Activated naive CD4-positive, alpha-beta T cell treated with anti-CD3 and anti-CD28 coated beads, Interleukin-2, amount 10 ng/mL, durations not matched to agents 7 days and 5 days (primary cell): ENCODE measurements around the gene NT5E.

ENCODE experiments used
- CTCF ChIA-PET: fragments of 350-600 bp; sonication (Branson Sonifier 250); formaldehyde crosslinking; loops from one replicate; lab custom pipeline; 2021; ENCODE audit warnings: antibody characterized with exemption; lab: Charles Lee
- DNase-seq: peaks from one replicate; pipeline ENCODE4 v3.0.0-alpha.2; 2020
- H3K27ac Mint-ChIP-seq: one replicate; pipeline ENCODE4 v1.8.0; 2021; ENCODE audit warnings: mild to moderate bottlenecking, moderate library complexity, mixed read lengths
- H3K27me3 Mint-ChIP-seq: one replicate; pipeline ENCODE4 v1.8.0; 2021; ENCODE audit warnings: mild to moderate bottlenecking, mixed read lengths
- H3K36me3 Mint-ChIP-seq: one replicate; pipeline ENCODE4 v1.8.0; 2021; ENCODE audit warnings: mixed read lengths
- H3K4me1 Mint-ChIP-seq: one replicate; pipeline ENCODE4 v1.8.0; 2021; ENCODE audit warnings: mixed read lengths
- H3K4me3 Mint-ChIP-seq: one replicate; pipeline ENCODE4 v1.8.0; 2021; ENCODE audit warnings: mild to moderate bottlenecking, moderate library complexity, mixed read lengths
- H3K9me3 Mint-ChIP-seq: one replicate; pipeline ENCODE4 v1.8.0; 2021; ENCODE audit warnings: mixed read lengths

Gene NT5E

DNA sequence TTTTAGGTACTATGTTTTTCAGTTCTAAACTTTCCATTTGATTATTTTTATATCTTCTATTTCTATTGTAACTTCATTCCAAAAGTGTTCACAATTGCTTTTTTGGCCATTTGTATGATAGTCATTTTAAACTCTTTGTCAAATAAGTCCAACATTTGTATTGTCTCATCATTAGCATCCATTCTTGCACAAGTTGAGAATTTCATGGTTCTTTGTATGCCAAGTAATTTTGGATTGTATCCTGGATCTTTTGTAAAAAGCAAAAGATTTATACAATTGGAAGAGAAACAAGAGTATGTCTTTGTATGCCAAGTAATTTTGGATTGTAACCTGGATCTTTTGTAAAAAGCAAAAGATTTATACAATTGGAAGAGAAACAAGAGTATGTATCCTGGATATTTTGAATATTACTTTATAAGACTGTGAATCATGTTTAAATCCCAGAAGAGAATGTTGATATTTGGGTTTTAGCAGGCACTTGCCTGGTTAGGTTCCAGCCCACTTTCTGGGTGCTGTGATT, 36.9 kb upstream of the NT5E start:
- H3K4me1 Mint-ChIP-seq, result no peaks in the 10 kb centered on the region
- H3K36me3 Mint-ChIP-seq, result no peaks in the 10 kb centered on the region
- CTCF ChIA-PET, result no interaction called here
- no peak overlapping the region for H3K4me3 Mint-ChIP-seq
- H3K27me3 Mint-ChIP-seq, result peaks cover 4% of the 10 kb centered on the region
- no peak for DNase-seq
- no peak overlapping the region for H3K27ac Mint-ChIP-seq
- H3K9me3 Mint-ChIP-seq, result no peaks in the 10 kb centered on the region

DNA sequence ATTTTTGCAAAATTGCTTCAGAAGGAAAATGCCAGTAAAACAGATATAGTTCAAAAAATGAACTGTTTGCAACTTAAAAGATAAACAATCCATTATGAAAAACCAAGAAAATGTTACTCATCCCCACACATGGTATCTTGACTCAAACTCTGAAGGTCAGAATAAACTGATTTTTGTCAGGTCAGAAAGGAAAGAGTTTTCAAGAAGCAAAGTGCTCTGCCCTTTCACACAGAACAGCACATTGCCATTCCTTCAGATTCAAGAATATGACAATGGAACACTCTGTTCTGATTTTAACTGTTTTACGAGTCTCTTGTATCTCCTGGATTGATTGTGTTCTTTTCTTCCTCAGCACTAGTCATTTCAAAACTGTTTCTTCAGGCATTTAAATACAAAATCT, 33.8 kb upstream of the NT5E start:
- Mint-ChIP-seq H3K27ac (no peak overlapping the region), H3K4me1 (peaks cover 5% of the 10 kb centered on the region), H3K4me3 (no peak overlapping the region), H3K9me3 (no peaks in the 10 kb centered on the region), H3K36me3 (no peaks in the 10 kb centered on the region), H3K27me3 (no peaks in the 10 kb centered on the region)
- no peak for DNase-seq
- CTCF ChIA-PET, result no interaction called here

GRCh38 chr6:85416766-85417165, 33.1 kb upstream of the NT5E start:
- Mint-ChIP-seq H3K4me3 (no peak overlapping the region), H3K27me3 (no peaks in the 10 kb centered on the region), H3K36me3 (no peaks in the 10 kb centered on the region), H3K4me1 (peaks cover 5% of the 10 kb centered on the region), H3K27ac (no peak overlapping the region), H3K9me3 (no peaks in the 10 kb centered on the region)
- CTCF ChIA-PET, result no interaction called here
- DNase-seq, result no peak

DNA sequence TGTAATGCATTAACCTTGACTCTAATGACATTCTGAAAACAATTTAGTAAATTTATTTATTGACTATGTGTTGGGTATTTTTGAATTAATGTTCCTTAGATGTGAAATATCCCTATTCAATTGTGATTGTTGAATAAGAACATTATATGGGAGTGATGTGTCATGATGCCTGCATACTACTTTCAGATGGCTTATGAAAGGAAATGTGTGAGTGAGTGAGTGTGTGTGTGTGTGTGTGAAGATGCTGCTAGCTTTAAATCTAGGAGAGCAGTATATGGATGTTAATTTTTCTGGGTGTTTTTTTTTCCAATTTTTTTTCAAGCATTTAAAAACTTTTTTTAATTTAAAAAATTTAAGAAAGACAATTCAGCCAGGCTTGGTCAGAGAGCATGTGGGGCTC, 32.5 kb upstream of the NT5E start:
- Mint-ChIP-seq H3K4me3 (no peak overlapping the region), H3K9me3 (no peaks in the 10 kb centered on the region), H3K36me3 (no peaks in the 10 kb centered on the region), H3K27me3 (no peaks in the 10 kb centered on the region), H3K27ac (no peak overlapping the region), H3K4me1 (peaks cover 5% of the 10 kb centered on the region)
- no peak for DNase-seq
- CTCF ChIA-PET, result no interaction called here

GRCh38 chr6:85418059-85418458, 31.8 kb upstream of the NT5E start:
- Mint-ChIP-seq H3K27me3 (no peaks in the 10 kb centered on the region), H3K4me1 (peaks cover 5% of the 10 kb centered on the region), H3K27ac (no peak overlapping the region), H3K4me3 (no peak overlapping the region), H3K36me3 (no peaks in the 10 kb centered on the region), H3K9me3 (no peaks in the 10 kb centered on the region)
- CTCF ChIA-PET, result no interaction called here
- no peak for DNase-seq

DNA sequence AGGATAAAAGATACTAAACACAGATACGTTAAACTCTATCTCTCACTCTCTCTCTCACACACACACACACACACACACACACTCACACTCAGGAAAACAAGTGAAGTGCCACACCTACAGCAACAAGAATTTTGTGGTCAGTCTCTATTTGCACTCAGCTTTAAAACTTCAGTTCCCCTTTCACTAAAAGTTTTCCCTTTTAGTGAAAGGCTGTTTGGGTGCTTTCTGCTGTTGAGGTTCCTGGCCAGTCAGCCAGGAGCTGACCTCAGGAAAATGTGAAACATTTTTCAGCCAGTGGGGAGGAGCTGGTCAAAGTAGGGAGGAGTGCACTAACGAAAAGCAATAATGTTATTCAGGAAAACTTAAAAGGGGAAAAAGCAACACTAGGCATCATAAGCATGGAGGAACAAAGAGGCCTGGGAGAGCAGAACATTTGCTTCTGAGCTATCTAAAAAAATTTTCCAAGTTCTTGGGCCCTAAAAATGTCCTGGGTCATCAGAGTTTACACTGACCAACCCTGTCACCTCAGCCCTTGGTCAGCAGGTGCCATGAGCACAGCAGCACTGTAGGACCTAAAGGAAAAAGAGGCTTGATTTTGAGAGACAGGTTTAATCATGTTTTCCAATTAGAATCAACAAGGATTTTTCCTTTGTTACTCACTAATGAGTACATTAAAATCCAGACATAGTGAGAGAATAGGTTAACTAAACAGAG, 30.7 kb upstream of the NT5E start:
- Mint-ChIP-seq H3K36me3 (no peaks in the 10 kb centered on the region), H3K4me3 (no peak overlapping the region), H3K4me1 (peaks cover 5% of the 10 kb centered on the region), H3K9me3 (no peaks in the 10 kb centered on the region), H3K27me3 (no peaks in the 10 kb centered on the region), H3K27ac (no peak overlapping the region)
- CTCF ChIA-PET, result no interaction called here
- no peak for DNase-seq

- peaks cover 4% of the 10 kb centered on the region for H3K9me3 Mint-ChIP-seq
- CTCF ChIA-PET, result no interaction called here
- H3K4me3 Mint-ChIP-seq, result no peak overlapping the region
- H3K4me1 Mint-ChIP-seq, result peaks cover 5% of the 10 kb centered on the region
- no peaks in the 10 kb centered on the region for H3K36me3 Mint-ChIP-seq
- H3K27me3 Mint-ChIP-seq, result no peaks in the 10 kb centered on the region
- DNase-seq, result no peak
- H3K27ac Mint-ChIP-seq, result no peak overlapping the region
These were observed 29.3 kb upstream of the NT5E start for GRCh38 chr6:85420551-85420950.

GRCh38 chr6:85421181-85421580, 28.7 kb upstream of the NT5E start:
- Mint-ChIP-seq H3K4me3 (no peak overlapping the region), H3K27ac (no peak overlapping the region), H3K36me3 (no peaks in the 10 kb centered on the region), H3K27me3 (no peaks in the 10 kb centered on the region), H3K4me1 (peaks cover 5% of the 10 kb centered on the region), H3K9me3 (peaks cover 9% of the 10 kb centered on the region)
- CTCF ChIA-PET, result no interaction called here
- no peak for DNase-seq

DNA sequence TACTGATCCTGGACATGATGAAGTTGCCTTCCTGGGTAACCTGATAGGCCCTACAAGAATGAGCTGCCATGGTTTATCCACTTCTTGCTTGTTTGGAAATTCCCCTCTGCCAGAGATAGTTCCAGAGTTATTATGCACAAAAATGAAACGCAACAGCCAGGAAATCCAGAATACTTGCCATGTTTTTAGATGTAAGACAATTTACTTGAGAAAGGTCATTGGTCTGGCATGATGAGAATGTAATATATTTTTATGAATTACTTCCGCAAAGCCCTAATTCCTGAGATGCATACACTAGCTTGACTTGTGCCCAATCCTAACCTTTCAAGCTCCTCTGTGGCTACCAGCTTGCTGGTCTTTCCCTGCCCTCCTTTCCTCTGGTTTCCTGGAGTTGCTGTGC, 27.9 kb upstream of the NT5E start:
- peaks cover 5% of the 10 kb centered on the region for H3K4me1 Mint-ChIP-seq
- no peak for DNase-seq
- peaks cover 11% of the 10 kb centered on the region for H3K9me3 Mint-ChIP-seq
- no peak overlapping the region for H3K4me3 Mint-ChIP-seq
- no peak overlapping the region for H3K27ac Mint-ChIP-seq
- H3K36me3 Mint-ChIP-seq, result no peaks in the 10 kb centered on the region
- no peaks in the 10 kb centered on the region for H3K27me3 Mint-ChIP-seq
- CTCF ChIA-PET, result no interaction called here

- DNase-seq, result no peak
- peaks cover 11% of the 10 kb centered on the region for H3K9me3 Mint-ChIP-seq
- no peaks in the 10 kb centered on the region for H3K36me3 Mint-ChIP-seq
- no peak overlapping the region for H3K4me3 Mint-ChIP-seq
- peaks cover 5% of the 10 kb centered on the region for H3K4me1 Mint-ChIP-seq
- H3K27ac Mint-ChIP-seq, result no peak overlapping the region
- CTCF ChIA-PET, result no interaction called here
- H3K27me3 Mint-ChIP-seq, result no peaks in the 10 kb centered on the region
These were observed 26.9 kb upstream of the NT5E start for GRCh38 chr6:85422996-85423395.

DNA sequence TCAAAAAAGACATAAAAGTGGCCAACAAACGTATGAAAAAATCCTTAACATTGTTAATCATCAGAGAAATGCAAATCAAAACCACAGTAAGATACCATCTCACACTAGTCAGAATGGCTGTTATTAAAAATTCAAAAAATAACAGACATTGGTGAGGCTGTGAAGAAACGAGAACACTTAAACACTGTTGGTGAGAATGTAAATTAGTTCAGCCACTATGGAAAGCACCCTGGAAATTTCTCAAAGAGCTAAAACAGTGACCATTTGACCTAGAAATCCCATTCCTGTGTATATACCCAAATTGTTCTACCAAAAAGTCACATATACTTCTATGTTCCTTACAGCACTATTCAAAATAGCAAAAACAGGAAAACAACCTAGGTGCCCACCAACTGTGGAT, 24.9 kb upstream of the NT5E start:
- Mint-ChIP-seq H3K4me3 (no peak overlapping the region), H3K27ac (no peak overlapping the region), H3K9me3 (peaks cover 11% of the 10 kb centered on the region), H3K36me3 (no peaks in the 10 kb centered on the region), H3K4me1 (no peaks in the 10 kb centered on the region), H3K27me3 (no peaks in the 10 kb centered on the region)
- CTCF ChIA-PET, result interaction anchor here (1.9 kb wide), 1 partner anchor 58 kb away, joined by 5 read pairs; no protein-coding TSS in a partner anchor
- DNase-seq, result no peak

DNA sequence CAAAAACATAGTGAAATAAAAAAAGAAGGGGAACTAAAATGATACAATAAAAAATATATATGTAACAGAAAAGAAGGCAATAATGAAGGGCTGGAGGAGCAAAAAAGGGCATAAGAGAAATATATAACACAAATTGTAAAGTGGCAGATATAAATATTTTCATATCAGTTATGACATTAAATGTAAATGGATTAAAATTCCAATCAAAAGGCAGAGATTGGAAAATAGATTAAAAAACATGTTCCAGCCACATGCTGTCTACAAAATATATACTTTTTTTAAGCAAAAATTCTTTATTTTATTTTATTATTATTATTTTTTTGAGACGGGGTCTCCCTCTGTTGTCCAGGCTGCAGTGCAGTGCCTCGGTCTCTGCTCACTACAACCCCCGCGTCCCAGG, 23.9 kb upstream of the NT5E start:
- Mint-ChIP-seq H3K9me3 (peaks cover 11% of the 10 kb centered on the region), H3K27ac (no peak overlapping the region), H3K4me3 (no peak overlapping the region), H3K27me3 (no peaks in the 10 kb centered on the region), H3K4me1 (no peaks in the 10 kb centered on the region), H3K36me3 (no peaks in the 10 kb centered on the region)
- CTCF ChIA-PET, result no interaction called here
- DNase-seq, result no peak

DNA sequence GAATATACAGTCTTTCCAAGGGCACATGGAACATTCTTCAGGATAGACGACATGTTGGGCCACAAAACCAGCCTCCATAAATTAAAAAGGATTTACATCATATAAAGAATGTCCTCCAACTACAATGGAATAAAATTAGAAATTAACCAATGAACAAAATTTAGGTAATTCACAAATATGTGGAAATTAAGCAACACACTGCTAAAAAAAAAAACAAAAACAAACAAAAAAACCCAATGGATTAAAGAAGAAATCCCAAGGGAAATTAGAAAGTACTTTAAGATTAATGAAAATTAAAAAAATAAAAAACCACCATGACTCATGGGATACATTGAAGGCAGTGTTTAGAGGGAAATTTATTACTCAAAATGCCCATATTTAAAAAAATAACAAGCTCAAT, 21.4 kb upstream of the NT5E start:
- CTCF ChIA-PET, result no interaction called here
- H3K27ac Mint-ChIP-seq, result no peak overlapping the region
- DNase-seq, result no peak
- no peaks in the 10 kb centered on the region for H3K36me3 Mint-ChIP-seq
- H3K4me1 Mint-ChIP-seq, result no peaks in the 10 kb centered on the region
- H3K9me3 Mint-ChIP-seq, result peaks cover 11% of the 10 kb centered on the region
- H3K4me3 Mint-ChIP-seq, result no peak overlapping the region
- no peaks in the 10 kb centered on the region for H3K27me3 Mint-ChIP-seq

DNA sequence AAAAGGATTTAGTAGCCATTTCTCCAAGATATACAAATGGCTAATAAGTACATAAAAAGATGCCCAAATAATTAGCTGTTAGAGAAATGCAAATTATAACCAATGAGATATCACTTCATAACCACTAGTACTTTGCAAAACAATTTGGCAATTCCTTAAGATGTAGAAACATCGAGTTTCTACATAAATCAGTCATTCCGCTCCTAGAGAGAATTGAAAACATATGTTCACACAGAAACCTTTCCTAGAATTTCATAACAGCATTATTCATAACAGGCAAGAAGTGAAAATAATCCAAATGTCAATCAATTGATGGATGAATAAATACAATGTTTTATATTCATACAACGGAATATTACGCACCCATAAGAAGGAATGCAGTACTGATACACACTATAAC, 20.5 kb upstream of the NT5E start:
- Mint-ChIP-seq H3K4me1 (no peaks in the 10 kb centered on the region), H3K9me3 (peaks cover 11% of the 10 kb centered on the region), H3K27me3 (no peaks in the 10 kb centered on the region), H3K36me3 (no peaks in the 10 kb centered on the region), H3K4me3 (no peak overlapping the region), H3K27ac (no peak overlapping the region)
- CTCF ChIA-PET, result no interaction called here
- DNase-seq, result no peak

DNA sequence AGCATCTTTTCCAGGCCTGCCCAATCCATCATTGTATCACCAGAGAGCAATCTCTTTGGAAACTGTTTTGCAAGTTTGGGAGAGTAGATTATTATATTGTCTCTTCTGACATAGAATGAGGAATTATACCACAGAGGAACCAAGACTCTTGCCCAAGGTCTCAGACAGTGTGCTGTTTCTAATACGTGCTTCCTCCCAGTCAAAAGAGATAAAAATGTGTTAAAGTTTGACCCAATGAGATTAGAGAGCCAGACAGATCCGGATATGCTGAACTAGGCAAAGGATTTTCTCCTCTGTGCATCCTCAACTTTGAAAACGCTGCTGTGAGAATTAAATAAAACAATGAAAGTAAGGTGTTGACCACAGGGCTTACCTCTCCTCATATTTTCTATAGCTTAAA, 18.6 kb upstream of the NT5E start:
- Mint-ChIP-seq H3K27me3 (no peaks in the 10 kb centered on the region), H3K9me3 (peaks cover 2% of the 10 kb centered on the region), H3K4me3 (no peak overlapping the region), H3K4me1 (no peaks in the 10 kb centered on the region), H3K36me3 (no peaks in the 10 kb centered on the region), H3K27ac (no peak overlapping the region)
- DNase-seq, result no peak
- CTCF ChIA-PET, result interaction anchor here (1.1 kb wide), 1 partner anchor 50 kb away, joined by 3 read pairs; no protein-coding TSS in a partner anchor
